Neutrophil (primary cell): Measurements from ENCODE around the gene GRIA1.

Experiments
- H3K27ac ChIP-seq: fragments of 200-600 bp; sonication (generic); 2 replicates; pipeline ENCODE4 v1.5.1; 2016; ENCODE audit warnings: mild to moderate bottlenecking, moderate library complexity
- H3K27me3 ChIP-seq: fragments of 200-600 bp; sonication (generic); 2 replicates; pipeline ENCODE4 v1.6.0; 2016; ENCODE audit warnings: mild to moderate bottlenecking
- H3K36me3 ChIP-seq: fragments of 200-600 bp; sonication (generic); 2 replicates; pipeline ENCODE4 v1.5.1; 2017
- H3K4me1 ChIP-seq, 2 experiments: fragments of 200-600 bp in 1 of 2; sonication (generic) in 1 of 2; 1 replicate in 1 of 2; 2 replicates in 1 of 2; pipeline versions ENCODE4 v1.5.1 to v1.6.1; 2013 to 2016; ENCODE audit warnings: low read depth in 1 of 2, low read length in 1 of 2, mild to moderate bottlenecking in 1 of 2, moderate library complexity in 1 of 2; ENCODE audit not compliant: control insufficient read depth in 1 of 2, insufficient read depth in 1 of 2
- H3K4me3 ChIP-seq, 2 experiments: fragments of 200-600 bp in 1 of 2; sonication (generic) in 1 of 2; 1 replicate in 1 of 2; 2 replicates in 1 of 2; pipeline ENCODE4 v1.5.1; 2013 to 2016; ENCODE audit warnings: low read depth in 1 of 2, low read length in 1 of 2, mild to moderate bottlenecking in 1 of 2, moderate library complexity in 1 of 2
- H3K9me3 ChIP-seq: fragments of 200-600 bp; sonication (generic); 2 replicates; pipeline ENCODE4 v1.5.1; 2016
- TF ChIP-seq, protein P1 (sequence below): fragments of 200-600 bp; sonication (generic); IDR thresholded peaks from 2 replicates; pipeline ENCODE4 v1.5.1; 2016; ENCODE audit warnings: antibody characterized with exemption

The GRIA1 gene

DNA sequence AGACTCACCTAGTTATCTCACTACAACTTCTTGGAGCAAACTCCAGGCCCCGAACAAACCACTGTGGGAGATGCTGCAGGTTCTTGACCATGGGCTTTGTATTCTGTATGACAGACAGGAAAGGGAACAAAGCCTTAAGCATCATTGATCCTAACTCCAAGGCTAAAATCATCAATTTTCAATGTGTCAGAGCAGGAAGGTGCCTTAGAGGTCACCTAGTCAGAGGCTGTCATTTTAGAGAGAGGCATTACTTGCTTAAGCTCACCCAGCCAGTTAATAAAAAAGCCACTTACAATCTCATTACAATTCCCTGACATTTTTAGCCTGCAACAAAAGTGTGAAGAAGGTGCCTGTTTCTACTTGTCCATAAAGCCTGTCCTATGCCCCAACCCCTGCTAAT, 275.5 kb downstream of the GRIA1 start:
- Histone ChIP-seq H3K4me1 (no peaks in the 10 kb centered on the region), H3K36me3 (no peaks in the 10 kb centered on the region), H3K27me3 (no peaks in the 10 kb centered on the region), H3K9me3 (no peaks in the 10 kb centered on the region), H3K27ac (no peak overlapping the region), H3K4me3 (no peak overlapping the region)
- TF ChIP-seq, protein P1, sequence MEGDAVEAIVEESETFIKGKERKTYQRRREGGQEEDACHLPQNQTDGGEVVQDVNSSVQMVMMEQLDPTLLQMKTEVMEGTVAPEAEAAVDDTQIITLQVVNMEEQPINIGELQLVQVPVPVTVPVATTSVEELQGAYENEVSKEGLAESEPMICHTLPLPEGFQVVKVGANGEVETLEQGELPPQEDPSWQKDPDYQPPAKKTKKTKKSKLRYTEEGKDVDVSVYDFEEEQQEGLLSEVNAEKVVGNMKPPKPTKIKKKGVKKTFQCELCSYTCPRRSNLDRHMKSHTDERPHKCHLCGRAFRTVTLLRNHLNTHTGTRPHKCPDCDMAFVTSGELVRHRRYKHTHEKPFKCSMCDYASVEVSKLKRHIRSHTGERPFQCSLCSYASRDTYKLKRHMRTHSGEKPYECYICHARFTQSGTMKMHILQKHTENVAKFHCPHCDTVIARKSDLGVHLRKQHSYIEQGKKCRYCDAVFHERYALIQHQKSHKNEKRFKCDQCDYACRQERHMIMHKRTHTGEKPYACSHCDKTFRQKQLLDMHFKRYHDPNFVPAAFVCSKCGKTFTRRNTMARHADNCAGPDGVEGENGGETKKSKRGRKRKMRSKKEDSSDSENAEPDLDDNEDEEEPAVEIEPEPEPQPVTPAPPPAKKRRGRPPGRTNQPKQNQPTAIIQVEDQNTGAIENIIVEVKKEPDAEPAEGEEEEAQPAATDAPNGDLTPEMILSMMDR, result no peak

DNA sequence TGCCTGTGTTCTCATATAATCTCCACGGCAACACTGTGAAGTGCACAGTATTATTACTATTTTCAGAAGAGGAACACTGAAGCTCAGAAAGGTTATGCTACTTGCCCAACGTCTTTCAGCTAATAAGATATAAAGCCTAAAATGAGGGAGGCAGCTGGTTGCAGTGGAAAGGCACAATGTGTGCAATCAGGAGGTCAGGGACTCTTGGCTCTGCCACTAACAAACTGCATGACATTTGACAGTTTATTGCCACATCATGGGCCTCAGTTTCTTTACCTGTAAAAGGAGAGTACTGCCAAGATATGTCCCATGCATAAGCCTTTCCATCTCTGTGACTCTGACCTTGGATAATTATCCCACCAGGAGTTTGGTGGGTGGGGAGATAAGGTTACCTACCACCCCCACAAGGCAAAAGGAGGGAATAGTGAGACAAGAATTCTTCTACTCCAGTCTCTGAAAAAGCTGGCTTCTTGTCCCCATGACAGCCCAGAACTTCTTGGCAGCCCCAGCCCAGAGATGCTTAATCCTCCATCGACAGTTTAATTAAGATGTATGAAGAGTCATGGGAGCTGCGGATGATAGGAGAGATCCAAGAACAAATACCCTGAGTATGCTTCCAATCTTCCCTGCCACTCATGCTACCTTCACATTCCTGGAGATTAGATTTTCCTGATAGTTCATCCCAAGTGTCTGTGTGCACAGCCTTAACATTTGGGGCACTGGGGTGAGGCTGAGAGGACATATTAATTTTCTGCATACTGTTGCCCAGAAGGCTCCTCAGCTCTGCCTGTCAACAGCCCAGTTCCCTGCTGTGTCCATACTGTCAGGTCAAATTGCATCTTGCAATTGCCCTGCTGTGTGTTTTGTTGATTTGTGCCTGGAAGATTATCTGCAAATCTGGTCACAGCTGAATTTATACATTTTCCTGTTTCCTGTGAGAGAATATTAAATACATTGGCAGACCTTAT, 277.0 kb downstream of the GRIA1 start:
- no peak overlapping the region for H3K27ac ChIP-seq
- H3K9me3 ChIP-seq, result no peaks in the 10 kb centered on the region
- no peaks in the 10 kb centered on the region for H3K36me3 ChIP-seq
- H3K4me1 ChIP-seq, result no peaks in the 10 kb centered on the region
- TF ChIP-seq, protein P1, result no peak
- no peak overlapping the region for H3K4me3 ChIP-seq
- no peaks in the 10 kb centered on the region for H3K27me3 ChIP-seq

DNA sequence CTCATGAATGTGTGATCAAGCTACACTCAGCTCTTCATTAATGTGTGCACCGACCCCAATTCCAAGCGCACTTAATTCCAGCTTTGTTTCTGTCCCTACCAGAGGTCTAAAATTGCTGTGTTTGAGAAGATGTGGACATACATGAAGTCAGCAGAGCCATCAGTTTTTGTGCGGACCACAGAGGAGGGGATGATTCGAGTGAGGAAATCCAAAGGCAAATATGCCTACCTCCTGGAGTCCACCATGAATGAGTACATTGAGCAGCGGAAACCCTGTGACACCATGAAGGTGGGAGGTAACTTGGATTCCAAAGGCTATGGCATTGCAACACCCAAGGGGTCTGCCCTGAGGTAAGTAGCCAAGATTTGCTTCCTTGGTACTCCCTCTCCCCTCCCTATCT, 279.6 kb downstream of the GRIA1 start:
- H3K27me3 ChIP-seq, result no peaks in the 10 kb centered on the region
- H3K9me3 ChIP-seq, result no peaks in the 10 kb centered on the region
- no peak overlapping the region for H3K4me3 ChIP-seq
- TF ChIP-seq, protein P1, result no peak
- H3K36me3 ChIP-seq, result no peaks in the 10 kb centered on the region
- H3K27ac ChIP-seq, result no peak overlapping the region
- H3K4me1 ChIP-seq, result no peaks in the 10 kb centered on the region

DNA sequence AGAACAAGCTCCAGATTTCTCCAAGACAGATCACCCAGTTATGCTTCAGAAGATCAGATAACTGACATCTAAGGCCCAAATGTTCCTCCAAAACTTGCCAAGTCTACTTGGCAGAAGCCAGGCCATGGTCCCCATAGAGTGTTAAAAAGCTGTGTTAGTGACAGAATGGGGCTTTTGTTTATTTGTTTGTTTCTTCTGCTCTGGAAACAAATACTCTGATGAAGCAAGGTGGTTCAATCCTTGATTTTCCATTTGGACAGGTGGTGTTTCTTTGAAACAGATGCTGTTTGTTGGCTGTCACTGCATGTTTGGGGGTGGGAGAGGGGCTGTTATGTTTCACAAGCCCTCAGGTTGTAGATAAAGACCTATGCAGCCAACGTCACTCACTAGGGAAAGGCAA, 284.2 kb downstream of the GRIA1 start:
- Histone ChIP-seq H3K4me3 (no peak overlapping the region), H3K27me3 (no peaks in the 10 kb centered on the region), H3K9me3 (no peaks in the 10 kb centered on the region), H3K4me1 (no peaks in the 10 kb centered on the region), H3K36me3 (no peaks in the 10 kb centered on the region), H3K27ac (no peak overlapping the region)
- TF ChIP-seq, protein P1, result no peak

DNA sequence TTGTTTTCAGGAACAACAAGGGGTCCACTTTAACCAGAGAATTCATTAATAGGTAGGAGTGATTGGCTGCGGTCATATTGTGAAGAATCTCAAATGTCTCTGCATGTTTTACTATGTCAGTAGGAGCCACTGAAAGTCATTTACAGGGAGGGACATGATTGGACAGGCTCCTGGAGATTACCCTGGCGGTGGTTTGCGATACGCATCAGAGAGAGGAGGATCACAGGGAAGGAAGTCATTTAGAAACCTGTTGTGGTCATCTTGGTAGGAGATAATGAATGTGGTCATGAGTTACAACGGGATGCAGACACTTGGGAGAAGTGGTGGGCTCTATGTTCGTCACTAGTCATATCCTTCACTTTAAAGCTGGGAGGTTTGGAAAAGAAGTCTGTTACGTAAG, 285.5 kb downstream of the GRIA1 start:
- Histone ChIP-seq H3K9me3 (no peaks in the 10 kb centered on the region), H3K4me3 (no peak overlapping the region), H3K27me3 (no peaks in the 10 kb centered on the region), H3K4me1 (no peaks in the 10 kb centered on the region), H3K36me3 (no peaks in the 10 kb centered on the region), H3K27ac (no peak overlapping the region)
- TF ChIP-seq, protein P1, result no peak
